Neural cell (in vitro differentiated cells): ENCODE measurements around the gene RPL18A. TPM values are rescaled to one million over a fixed set of nuclear protein-coding genes. Genes with fewer than 3 reads are reported as not detected.

Experiments used
- H2AFZ ChIP-seq: fragments of 200-600, 300-800 bp; sonication (generic), shearing (Covaris generic); 2 replicates; pipeline ENCODE4 v1.6.0; 2014; ENCODE audit warnings: low read depth, mild to moderate bottlenecking, antibody characterized with exemption, low read length, moderate library complexity
- H3F3A ChIP-seq: fragments of 200-600 bp; shearing (Covaris generic); 2 replicates; pipeline ENCODE4 v1.6.1; 2016; ENCODE audit warnings: mild to moderate bottlenecking, moderate library complexity, mixed read lengths, antibody characterized with exemption, low read length; ENCODE audit not compliant: insufficient read depth, poor library complexity, severe bottlenecking
- H3K27ac ChIP-seq: fragments of 200-600, 300-800 bp; sonication (generic), shearing (Covaris generic); 2 replicates; pipeline ENCODE4 v1.5.1; 2014; ENCODE audit warnings: mild to moderate bottlenecking, low read length, moderate library complexity
- H3K27me3 ChIP-seq: fragments of 300-800, 200-600 bp; sonication (generic), shearing (Covaris generic); 2 replicates; pipeline ENCODE4 v1.6.0; 2014; ENCODE audit warnings: mild to moderate bottlenecking, low read depth, low read length, moderate library complexity; ENCODE audit not compliant: insufficient read depth
- H3K36me3 ChIP-seq: fragments of 300-800, 200-600 bp; sonication (generic), shearing (Covaris generic); 2 replicates; pipeline ENCODE4 v1.5.1; 2014; ENCODE audit warnings: mild to moderate bottlenecking, antibody characterized with exemption, low read length, moderate library complexity; ENCODE audit not compliant: insufficient read depth
- H3K4me2 ChIP-seq: fragments of 300-800, 200-600 bp; sonication (generic), shearing (Covaris generic); 2 replicates; pipeline ENCODE4 v1.6.0; 2014; ENCODE audit warnings: mild to moderate bottlenecking, low read length
- H3K4me3 ChIP-seq: fragments of 300-800, 200-600 bp; sonication (generic), shearing (Covaris generic); 2 replicates; pipeline ENCODE4 v1.5.1; 2014; ENCODE audit warnings: mild to moderate bottlenecking, low read length, moderate library complexity
- H3K79me2 ChIP-seq: fragments of 200-600 bp; shearing (Covaris generic); replicated peaks from 2 replicates; pipeline ENCODE4 v1.6.0; 2014; ENCODE audit warnings: mild to moderate bottlenecking, low read length, moderate library complexity; ENCODE audit not compliant: insufficient read depth
- H3K9ac ChIP-seq: fragments of 300-800, 200-600 bp; sonication (generic), shearing (Covaris generic); 2 replicates; pipeline ENCODE4 v1.6.1; 2016; ENCODE audit warnings: mild to moderate bottlenecking, low read length, mixed read lengths
- H3K9me2 ChIP-seq: fragments of 200-600 bp; shearing (Covaris generic); 2 replicates; pipeline ENCODE4 v1.6.1; 2016; ENCODE audit warnings: mild to moderate bottlenecking, low read length, mixed read lengths; ENCODE audit not compliant: insufficient read depth
- H3K9me3 ChIP-seq: fragments of 200-600, 300-800 bp; sonication (generic), shearing (Covaris generic); 2 replicates; pipeline ENCODE4 v1.6.1; 2016; ENCODE audit warnings: mild to moderate bottlenecking, mixed run types, low read length, moderate library complexity, mixed read lengths
- H4K20me1 ChIP-seq: fragments of 200-600 bp; shearing (Covaris generic); 2 replicates; pipeline ENCODE4 v1.6.1; 2016; ENCODE audit warnings: mild to moderate bottlenecking, mixed run types; ENCODE audit not compliant: insufficient read depth
- EP300 ChIP-seq: fragments of 450-650 bp; conservative IDR thresholded peaks from 2 replicates; pipeline ENCODE4 v1.6.1; 2014; ENCODE audit warnings: antibody characterized with exemption, mild to moderate bottlenecking, moderate library complexity; ENCODE audit not compliant: poor library complexity, severe bottlenecking
- EZH2 ChIP-seq: fragments of 200-600, 300-800 bp; shearing (Covaris generic), sonication (generic); IDR thresholded peaks from 2 replicates; pipeline ENCODE4 v1.6.1; 2014; ENCODE audit warnings: antibody characterized with exemption, low read length, borderline replicate concordance, mild to moderate bottlenecking; ENCODE audit not compliant: insufficient read depth, poor library complexity, severe bottlenecking
- MXI1 ChIP-seq: fragments of 450-650 bp; conservative IDR thresholded peaks from 2 replicates; pipeline ENCODE4 v1.6.1; 2014; ENCODE audit warnings: antibody characterized with exemption, mild to moderate bottlenecking; ENCODE audit not compliant: poor library complexity, severe bottlenecking
- POLR2AphosphoS5 ChIP-seq: IDR thresholded peaks from 2 replicates; pipeline ENCODE4 v1.6.1; 2012
- RAD21 ChIP-seq: fragments of 450-650 bp; conservative IDR thresholded peaks from 2 replicates; pipeline ENCODE4 v1.6.1; 2014; ENCODE audit warnings: antibody characterized with exemption, mild to moderate bottlenecking, moderate library complexity
- SMC3 ChIP-seq: fragments of 450-650 bp; conservative IDR thresholded peaks from 2 replicates; pipeline ENCODE4 v1.6.1; 2014; ENCODE audit warnings: antibody characterized with exemption, mild to moderate bottlenecking, moderate library complexity; ENCODE audit not compliant: poor library complexity
- TAF1 ChIP-seq: IDR thresholded peaks from 2 replicates; pipeline ENCODE4 v1.6.1; 2012; ENCODE audit warnings: low read depth
- polyA plus RNA-seq: library from polyadenylated mRNA; depleted of rRNA; stranded (reverse); fragments of >200 nt; gene quantifications from 2 replicates; pipeline ENCODE4 v1.2.3, GENCODE V29; 2014
- TF ChIP-seq, protein P1 (sequence below): fragments of 450-650 bp; IDR thresholded peaks from 2 replicates; pipeline ENCODE4 v1.5.1; 2014; ENCODE audit warnings: antibody characterized with exemption, mild to moderate bottlenecking, moderate library complexity; ENCODE audit not compliant: poor library complexity, severe bottlenecking
- TF ChIP-seq, protein P2 (sequence below): IDR thresholded peaks from 2 replicates; pipeline ENCODE4 v1.6.1; 2012; ENCODE audit warnings: borderline replicate concordance

The RPL18A gene
- polyA plus RNA-seq, 1 donor from 2014 or later = 681 TPM

DNA sequence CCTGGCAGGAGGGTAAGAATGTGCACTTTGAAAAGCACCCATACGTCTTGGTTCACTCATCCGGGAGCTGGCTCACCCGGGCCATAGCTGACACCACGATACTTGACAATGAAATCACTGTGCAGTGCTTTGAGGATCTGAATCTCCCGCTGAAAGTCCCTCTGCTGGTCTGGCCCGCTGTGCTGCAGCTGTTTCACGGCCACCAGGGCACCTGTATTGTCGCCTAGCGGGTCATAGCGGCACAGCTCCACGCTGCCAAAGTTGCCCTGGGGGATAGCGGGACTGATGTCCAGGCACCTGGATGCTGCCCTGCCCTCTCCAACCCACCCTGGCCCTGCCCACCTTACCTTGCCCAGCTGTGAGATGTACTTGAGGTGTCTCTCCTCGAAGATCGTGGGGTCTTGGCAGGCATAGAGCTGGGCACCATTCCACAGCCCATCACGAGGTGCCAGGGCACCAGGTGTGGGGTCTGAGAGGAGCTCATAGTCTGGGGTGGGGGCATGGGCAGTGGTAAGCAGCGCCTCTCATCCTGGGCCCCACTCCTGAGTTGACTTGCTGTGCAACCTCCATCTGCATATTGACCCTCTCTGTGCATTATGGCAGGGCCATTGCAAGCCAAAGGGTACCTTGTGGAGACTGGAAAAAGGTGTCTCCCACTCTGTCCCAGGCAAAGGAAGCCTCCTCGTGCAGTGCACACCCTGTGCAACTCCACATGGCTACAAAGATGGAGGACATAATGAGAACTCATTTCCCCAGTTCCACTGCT is 27.1 kb upstream of the RPL18A start:
- TF ChIP-seq RAD21 (no peak), EZH2 (no peak), EP300 (no peak), TAF1 (no peak), SMC3 (no peak), MXI1 (no peak), POLR2AphosphoS5 (no peak)
- TF ChIP-seq, protein P1, sequence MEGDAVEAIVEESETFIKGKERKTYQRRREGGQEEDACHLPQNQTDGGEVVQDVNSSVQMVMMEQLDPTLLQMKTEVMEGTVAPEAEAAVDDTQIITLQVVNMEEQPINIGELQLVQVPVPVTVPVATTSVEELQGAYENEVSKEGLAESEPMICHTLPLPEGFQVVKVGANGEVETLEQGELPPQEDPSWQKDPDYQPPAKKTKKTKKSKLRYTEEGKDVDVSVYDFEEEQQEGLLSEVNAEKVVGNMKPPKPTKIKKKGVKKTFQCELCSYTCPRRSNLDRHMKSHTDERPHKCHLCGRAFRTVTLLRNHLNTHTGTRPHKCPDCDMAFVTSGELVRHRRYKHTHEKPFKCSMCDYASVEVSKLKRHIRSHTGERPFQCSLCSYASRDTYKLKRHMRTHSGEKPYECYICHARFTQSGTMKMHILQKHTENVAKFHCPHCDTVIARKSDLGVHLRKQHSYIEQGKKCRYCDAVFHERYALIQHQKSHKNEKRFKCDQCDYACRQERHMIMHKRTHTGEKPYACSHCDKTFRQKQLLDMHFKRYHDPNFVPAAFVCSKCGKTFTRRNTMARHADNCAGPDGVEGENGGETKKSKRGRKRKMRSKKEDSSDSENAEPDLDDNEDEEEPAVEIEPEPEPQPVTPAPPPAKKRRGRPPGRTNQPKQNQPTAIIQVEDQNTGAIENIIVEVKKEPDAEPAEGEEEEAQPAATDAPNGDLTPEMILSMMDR = no peak
- TF ChIP-seq, protein P2, sequence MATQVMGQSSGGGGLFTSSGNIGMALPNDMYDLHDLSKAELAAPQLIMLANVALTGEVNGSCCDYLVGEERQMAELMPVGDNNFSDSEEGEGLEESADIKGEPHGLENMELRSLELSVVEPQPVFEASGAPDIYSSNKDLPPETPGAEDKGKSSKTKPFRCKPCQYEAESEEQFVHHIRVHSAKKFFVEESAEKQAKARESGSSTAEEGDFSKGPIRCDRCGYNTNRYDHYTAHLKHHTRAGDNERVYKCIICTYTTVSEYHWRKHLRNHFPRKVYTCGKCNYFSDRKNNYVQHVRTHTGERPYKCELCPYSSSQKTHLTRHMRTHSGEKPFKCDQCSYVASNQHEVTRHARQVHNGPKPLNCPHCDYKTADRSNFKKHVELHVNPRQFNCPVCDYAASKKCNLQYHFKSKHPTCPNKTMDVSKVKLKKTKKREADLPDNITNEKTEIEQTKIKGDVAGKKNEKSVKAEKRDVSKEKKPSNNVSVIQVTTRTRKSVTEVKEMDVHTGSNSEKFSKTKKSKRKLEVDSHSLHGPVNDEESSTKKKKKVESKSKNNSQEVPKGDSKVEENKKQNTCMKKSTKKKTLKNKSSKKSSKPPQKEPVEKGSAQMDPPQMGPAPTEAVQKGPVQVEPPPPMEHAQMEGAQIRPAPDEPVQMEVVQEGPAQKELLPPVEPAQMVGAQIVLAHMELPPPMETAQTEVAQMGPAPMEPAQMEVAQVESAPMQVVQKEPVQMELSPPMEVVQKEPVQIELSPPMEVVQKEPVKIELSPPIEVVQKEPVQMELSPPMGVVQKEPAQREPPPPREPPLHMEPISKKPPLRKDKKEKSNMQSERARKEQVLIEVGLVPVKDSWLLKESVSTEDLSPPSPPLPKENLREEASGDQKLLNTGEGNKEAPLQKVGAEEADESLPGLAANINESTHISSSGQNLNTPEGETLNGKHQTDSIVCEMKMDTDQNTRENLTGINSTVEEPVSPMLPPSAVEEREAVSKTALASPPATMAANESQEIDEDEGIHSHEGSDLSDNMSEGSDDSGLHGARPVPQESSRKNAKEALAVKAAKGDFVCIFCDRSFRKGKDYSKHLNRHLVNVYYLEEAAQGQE = no peak
- Histone ChIP-seq H3K27ac (no peak overlapping the region), H3K27me3 (no peaks in the 10 kb centered on the region), H3K4me3 (no peak overlapping the region), H3F3A (no peaks in the 10 kb centered on the region), H3K4me2 (no peak overlapping the region), H4K20me1 (no peaks in the 10 kb centered on the region), H3K36me3 (no peaks in the 10 kb centered on the region), H3K9ac (no peak overlapping the region), H3K9me3 (no peaks in the 10 kb centered on the region), H3K9me2 (no peaks in the 10 kb centered on the region), H2AFZ (no peak overlapping the region), H3K79me2 (no peaks in the 10 kb centered on the region)

DNA sequence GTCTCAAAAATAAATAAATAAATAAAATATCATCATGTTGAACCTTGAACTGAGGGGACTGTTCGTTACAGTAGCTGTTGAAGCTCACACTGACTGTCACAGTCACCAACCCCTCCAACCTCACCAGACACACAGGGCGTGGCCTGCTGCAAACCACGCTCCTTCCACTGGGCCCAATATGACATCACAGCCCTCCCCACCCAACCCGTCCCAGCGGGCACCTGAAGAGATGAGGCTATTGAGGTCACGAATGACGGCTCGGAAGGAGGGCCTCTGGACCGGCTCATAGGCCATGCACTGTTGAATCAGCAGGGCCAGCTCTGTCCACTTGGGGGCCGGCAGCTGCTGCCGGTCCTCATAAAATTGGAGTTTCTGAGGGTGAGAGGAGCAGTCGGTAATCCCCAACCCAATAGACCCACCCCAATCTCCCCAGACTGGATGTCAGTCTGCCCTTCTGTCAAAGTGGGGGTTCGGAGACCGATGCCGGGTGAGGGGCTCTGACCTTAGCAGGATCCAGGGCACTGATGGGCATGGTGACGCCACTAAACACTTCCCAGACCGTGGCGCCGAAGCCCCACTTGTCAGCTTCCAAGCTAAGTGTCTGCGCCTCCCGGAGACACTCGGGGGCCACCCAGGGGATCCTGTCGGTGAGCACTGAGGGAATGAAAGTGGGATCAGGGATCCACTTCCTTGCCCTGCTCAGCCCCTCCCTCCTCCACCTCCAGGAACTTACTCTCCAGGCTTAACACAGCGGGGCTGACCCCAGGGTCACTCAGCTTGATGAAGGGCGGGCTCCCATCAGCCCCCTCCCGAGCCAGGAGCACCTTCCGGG is 25.1 kb upstream of the RPL18A start:
- Histone ChIP-seq H4K20me1 (no peaks in the 10 kb centered on the region), H3K9ac (no peak overlapping the region), H3K36me3 (no peaks in the 10 kb centered on the region), H3K27ac (no peak overlapping the region), H3K4me3 (no peak overlapping the region), H3K79me2 (no peaks in the 10 kb centered on the region), H3K4me2 (no peak overlapping the region), H2AFZ (no peak overlapping the region), H3K27me3 (no peaks in the 10 kb centered on the region), H3F3A (no peaks in the 10 kb centered on the region), H3K9me2 (no peaks in the 10 kb centered on the region), H3K9me3 (no peaks in the 10 kb centered on the region)
- no peak for TF ChIP-seq EZH2
